ENCODE measurements around the gene IL10RB. TPM values are rescaled to one million over a fixed set of nuclear protein-coding genes. Genes with fewer than 3 reads are reported as not detected.

The IL10RB gene
- total RNA-seq, 1 experiment from 2014 or later, result 3.1 TPM

DNA sequence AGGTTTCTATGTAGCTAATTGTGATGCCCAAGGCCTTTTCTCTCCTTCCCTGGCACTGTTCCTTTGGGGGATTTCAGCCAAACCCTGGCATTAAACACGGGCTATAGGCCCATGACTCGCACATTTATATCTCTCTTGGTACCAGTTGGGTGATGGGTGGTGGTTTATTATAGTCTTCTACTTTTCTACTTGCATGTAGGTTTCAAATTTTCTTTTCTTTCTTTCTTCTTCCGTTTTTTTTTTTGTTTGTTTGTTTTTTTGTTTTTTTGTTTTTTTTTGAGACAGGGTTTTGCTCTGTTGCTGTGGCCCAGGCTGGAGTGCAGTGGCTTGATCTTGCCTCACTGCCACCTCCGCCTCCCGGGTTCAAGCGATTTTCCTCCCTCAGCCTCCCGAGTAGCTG, 1.1 kb downstream of the IL10RB start:
- Histone ChIP-seq H4K91ac (ENCODE audit: insufficient read length, low read depth, low read length) (no peak overlapping the region), H3K9me3 (ENCODE audit: control insufficient read depth, low read depth, low read length) (no peaks in the 10 kb centered on the region), H2BK120ac (ENCODE audit: low read depth, low read length, poor library complexity, severe bottlenecking) (no peak overlapping the region), H3K23me2 (ENCODE audit: insufficient read length, low read depth, low read length, poor library complexity, severe bottlenecking) (no peaks in the 10 kb centered on the region), H3T11ph (ENCODE audit: low read length) (no peak overlapping the region), H2BK5ac (ENCODE audit: insufficient read length, low read length) (no peak overlapping the region), H3K79me2 (ENCODE audit: insufficient read depth, low read length) (no peaks in the 10 kb centered on the region), H2BK20ac (ENCODE audit: low read depth, low read length, poor library complexity, severe bottlenecking) (no peak overlapping the region), H2BK15ac (ENCODE audit: low read depth, low read length) (no peak overlapping the region), H2AFZ (ENCODE audit: low read length) (no peak overlapping the region), H2AK5ac (ENCODE audit: insufficient read length, low read length) (no peak overlapping the region), H3K27me3 (ENCODE audit: insufficient read depth, low read length) (no peaks in the 10 kb centered on the region), H2BK12ac (ENCODE audit: insufficient read length, low read depth, low read length) (no peak overlapping the region), H3K79me1 (ENCODE audit: insufficient read depth, low read depth, low read length, poor library complexity, severe bottlenecking) (no peaks in the 10 kb centered on the region), H3K4me1 (ENCODE audit: insufficient read depth, low read length) (no peaks in the 10 kb centered on the region), H3K14ac (ENCODE audit: insufficient read depth, low read length) (no peak overlapping the region), H3K4ac (ENCODE audit: low read depth, low read length) (no peak overlapping the region), H4K5ac (ENCODE audit: insufficient read length, low read depth, low read length) (no peak overlapping the region), H3K23ac (ENCODE audit: insufficient read length, low read depth, low read length) (no peak overlapping the region), H3K9ac (ENCODE audit: extremely low read depth, insufficient read length, low read length) (no peak overlapping the region), H3K56ac (ENCODE audit: insufficient read length, low read depth, low read length) (no peak overlapping the region), H3K18ac (ENCODE audit: insufficient read length, low read depth, low read length) (no peak overlapping the region), H3K27ac (ENCODE audit: insufficient read length, low read depth, low read length) (no peak overlapping the region), H4K8ac (replicated peaks; ENCODE audit: insufficient read length, low read depth, low read length) (no peak overlapping the region), H3K4me2 (ENCODE audit: insufficient read depth, insufficient read length, low read length) (peak overlapping the region; percentile 53), H4K20me1 (ENCODE audit: control insufficient read depth, insufficient read depth, insufficient read length) (no peaks in the 10 kb centered on the region)
- Mint-ChIP-seq H3K9me3 (no peaks in the 10 kb centered on the region), H3K27ac (no peak overlapping the region; a peak in 1 of 7 replicates), H3K4me1 (peaks cover 18 to 21% of the 10 kb centered on the region in 2 experiments), H3K4me3 (peak overlapping the region; percentile 70 to 84), H3K27me3 (ENCODE audit: low read depth) (peaks cover 15% of the 10 kb centered on the region), H3K36me3 (ENCODE audit: insufficient read depth in 1 of 3, low read depth in 3 of 3) (peaks cover 0 to 10% (median 4%) of the 10 kb centered on the region in 3 experiments; a peak in 4 of 7 replicates)
- DNase-seq, result no peak
- TF ChIP-seq CTCF (conservative IDR thresholded peaks at IDR 0.05), result no peak
- WGBS (ENCODE audit: extremely low coverage, insufficient read length, low lambda C conversion rate), result no CpG with 5 or more reads among the region's 7 CpGs

Data from H9 (cell line).